ENCODE data around the gene ERGIC1. TPM values are rescaled to one million over a fixed set of nuclear protein-coding genes. Genes with fewer than 3 reads are reported as not detected.
A peak's percentile ranks its signal among the peaks of the same experiment; 100 is the strongest.

Gene ERGIC1
- total RNA-seq, 1 experiment from 2014 or later, result 89.8 TPM

DNA sequence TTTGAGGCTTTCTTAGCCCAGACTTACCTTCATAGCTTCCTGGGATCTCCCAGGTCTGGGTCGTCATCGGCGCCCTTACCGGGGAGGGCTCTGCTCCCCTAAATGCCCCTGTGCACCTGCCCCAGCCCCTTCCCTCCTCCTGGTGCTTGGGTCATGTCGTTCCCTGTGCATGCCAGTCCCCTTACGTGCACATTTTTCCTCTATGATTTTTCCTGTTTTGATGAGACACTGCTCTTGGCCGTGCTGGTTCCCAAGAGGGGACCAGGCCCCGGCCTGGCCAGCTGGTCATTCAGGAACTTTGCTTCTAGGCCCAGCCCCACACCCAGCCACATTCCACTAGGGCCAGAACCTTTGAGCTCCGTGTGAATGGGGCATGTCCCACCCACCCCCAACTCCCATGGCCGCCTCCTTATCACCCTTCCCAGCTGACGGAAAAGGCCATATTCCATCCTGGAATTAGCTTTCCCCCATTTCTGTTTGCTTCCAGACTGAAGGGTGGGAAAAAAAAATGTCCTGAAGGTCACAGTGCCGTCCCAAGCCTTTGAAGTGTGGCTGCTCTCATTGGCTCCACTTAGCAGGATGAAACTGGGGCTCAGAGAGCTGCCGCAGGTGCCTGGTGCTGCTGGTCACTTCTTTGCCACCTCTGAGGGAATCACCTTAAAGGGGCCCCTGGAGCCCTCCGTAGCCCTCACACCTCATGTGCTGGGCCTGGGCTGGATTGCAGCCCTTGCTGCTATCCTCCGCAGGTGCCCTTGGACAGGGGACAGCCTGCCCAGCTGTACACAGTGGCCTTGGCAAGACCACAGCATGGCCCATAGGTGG is 25.1 kb downstream of the ERGIC1 start:
- ChIA-PET CTCF (interaction anchor here (0.5 to 1.6 kb wide), 4 partner anchors 15 to 142 kb away, joined by 3 to 4 read pairs (median 3); no protein-coding TSS in a partner anchor), POLR2A (no interaction called here)
- Mint-ChIP-seq H3K9me3 (no peaks in the 10 kb centered on the region), H3K27me3 (ENCODE audit: low read depth) (no peaks in the 10 kb centered on the region), H3K27ac (no peak overlapping the region), H3K4me1 (peaks cover 20% of the 10 kb centered on the region; the same call in 1 of the 2 replicates), H3K4me3 (no peak overlapping the region), H3K36me3 (no peaks in the 10 kb centered on the region)
- no peak for DNase-seq (ENCODE audit: low spot score)
- ATAC-seq, result no peak
- TF ChIP-seq, protein P1, sequence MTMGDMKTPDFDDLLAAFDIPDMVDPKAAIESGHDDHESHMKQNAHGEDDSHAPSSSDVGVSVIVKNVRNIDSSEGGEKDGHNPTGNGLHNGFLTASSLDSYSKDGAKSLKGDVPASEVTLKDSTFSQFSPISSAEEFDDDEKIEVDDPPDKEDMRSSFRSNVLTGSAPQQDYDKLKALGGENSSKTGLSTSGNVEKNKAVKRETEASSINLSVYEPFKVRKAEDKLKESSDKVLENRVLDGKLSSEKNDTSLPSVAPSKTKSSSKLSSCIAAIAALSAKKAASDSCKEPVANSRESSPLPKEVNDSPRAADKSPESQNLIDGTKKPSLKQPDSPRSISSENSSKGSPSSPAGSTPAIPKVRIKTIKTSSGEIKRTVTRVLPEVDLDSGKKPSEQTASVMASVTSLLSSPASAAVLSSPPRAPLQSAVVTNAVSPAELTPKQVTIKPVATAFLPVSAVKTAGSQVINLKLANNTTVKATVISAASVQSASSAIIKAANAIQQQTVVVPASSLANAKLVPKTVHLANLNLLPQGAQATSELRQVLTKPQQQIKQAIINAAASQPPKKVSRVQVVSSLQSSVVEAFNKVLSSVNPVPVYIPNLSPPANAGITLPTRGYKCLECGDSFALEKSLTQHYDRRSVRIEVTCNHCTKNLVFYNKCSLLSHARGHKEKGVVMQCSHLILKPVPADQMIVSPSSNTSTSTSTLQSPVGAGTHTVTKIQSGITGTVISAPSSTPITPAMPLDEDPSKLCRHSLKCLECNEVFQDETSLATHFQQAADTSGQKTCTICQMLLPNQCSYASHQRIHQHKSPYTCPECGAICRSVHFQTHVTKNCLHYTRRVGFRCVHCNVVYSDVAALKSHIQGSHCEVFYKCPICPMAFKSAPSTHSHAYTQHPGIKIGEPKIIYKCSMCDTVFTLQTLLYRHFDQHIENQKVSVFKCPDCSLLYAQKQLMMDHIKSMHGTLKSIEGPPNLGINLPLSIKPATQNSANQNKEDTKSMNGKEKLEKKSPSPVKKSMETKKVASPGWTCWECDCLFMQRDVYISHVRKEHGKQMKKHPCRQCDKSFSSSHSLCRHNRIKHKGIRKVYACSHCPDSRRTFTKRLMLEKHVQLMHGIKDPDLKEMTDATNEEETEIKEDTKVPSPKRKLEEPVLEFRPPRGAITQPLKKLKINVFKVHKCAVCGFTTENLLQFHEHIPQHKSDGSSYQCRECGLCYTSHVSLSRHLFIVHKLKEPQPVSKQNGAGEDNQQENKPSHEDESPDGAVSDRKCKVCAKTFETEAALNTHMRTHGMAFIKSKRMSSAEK (CRISPR knock-in tag; IDR thresholded peaks at IDR 0.05; ENCODE audit: borderline replicate concordance), result no peak
- TF ChIP-seq GABPB1 (CRISPR knock-in tag; IDR thresholded peaks at IDR 0.05), result peak; percentile 32; the same call in 1 of the 2 replicates

DNA sequence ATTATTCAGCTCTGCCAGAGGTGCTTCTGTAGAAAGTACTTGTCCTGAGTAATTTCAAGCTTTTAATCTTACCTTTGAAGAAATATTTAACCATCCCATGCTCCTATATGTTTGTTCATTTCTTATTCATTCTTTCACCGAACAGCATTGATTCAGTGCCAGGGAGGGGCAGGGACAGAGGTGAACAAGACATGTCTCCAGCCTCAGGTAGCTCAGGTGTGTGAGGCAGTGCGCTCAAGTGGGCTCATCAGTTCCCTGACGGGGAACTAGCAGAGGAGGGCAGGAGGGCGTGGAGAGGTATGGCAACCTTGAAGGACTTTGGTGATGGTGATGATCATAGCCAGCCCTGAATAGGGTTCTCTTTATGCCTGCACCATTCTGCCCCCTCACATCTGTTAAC is 25.9 kb downstream of the ERGIC1 start:
- Mint-ChIP-seq H3K27ac (no peak overlapping the region), H3K9me3 (no peaks in the 10 kb centered on the region), H3K36me3 (no peaks in the 10 kb centered on the region), H3K4me3 (no peak overlapping the region), H3K27me3 (ENCODE audit: low read depth) (no peaks in the 10 kb centered on the region), H3K4me1 (peaks cover 25% of the 10 kb centered on the region)
- ChIA-PET CTCF (interaction anchor here (0.7 to 1.6 kb wide), 2 partner anchors 15 to 143 kb away, joined by 3 to 4 read pairs; no protein-coding TSS in a partner anchor), POLR2A (no interaction called here)
- DNase-seq (ENCODE audit: low spot score) (no peak), ATAC-seq (no peak)
- TF ChIP-seq, protein P2, sequence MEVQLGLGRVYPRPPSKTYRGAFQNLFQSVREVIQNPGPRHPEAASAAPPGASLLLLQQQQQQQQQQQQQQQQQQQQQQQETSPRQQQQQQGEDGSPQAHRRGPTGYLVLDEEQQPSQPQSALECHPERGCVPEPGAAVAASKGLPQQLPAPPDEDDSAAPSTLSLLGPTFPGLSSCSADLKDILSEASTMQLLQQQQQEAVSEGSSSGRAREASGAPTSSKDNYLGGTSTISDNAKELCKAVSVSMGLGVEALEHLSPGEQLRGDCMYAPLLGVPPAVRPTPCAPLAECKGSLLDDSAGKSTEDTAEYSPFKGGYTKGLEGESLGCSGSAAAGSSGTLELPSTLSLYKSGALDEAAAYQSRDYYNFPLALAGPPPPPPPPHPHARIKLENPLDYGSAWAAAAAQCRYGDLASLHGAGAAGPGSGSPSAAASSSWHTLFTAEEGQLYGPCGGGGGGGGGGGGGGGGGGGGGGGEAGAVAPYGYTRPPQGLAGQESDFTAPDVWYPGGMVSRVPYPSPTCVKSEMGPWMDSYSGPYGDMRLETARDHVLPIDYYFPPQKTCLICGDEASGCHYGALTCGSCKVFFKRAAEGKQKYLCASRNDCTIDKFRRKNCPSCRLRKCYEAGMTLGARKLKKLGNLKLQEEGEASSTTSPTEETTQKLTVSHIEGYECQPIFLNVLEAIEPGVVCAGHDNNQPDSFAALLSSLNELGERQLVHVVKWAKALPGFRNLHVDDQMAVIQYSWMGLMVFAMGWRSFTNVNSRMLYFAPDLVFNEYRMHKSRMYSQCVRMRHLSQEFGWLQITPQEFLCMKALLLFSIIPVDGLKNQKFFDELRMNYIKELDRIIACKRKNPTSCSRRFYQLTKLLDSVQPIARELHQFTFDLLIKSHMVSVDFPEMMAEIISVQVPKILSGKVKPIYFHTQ (CRISPR knock-in tag; IDR thresholded peaks at IDR 0.05), result no peak
- TF ChIP-seq, protein P3, sequence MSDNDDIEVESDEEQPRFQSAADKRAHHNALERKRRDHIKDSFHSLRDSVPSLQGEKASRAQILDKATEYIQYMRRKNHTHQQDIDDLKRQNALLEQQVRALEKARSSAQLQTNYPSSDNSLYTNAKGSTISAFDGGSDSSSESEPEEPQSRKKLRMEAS (CRISPR knock-in tag; IDR thresholded peaks at IDR 0.05), result no peak
- TF ChIP-seq, protein P4, sequence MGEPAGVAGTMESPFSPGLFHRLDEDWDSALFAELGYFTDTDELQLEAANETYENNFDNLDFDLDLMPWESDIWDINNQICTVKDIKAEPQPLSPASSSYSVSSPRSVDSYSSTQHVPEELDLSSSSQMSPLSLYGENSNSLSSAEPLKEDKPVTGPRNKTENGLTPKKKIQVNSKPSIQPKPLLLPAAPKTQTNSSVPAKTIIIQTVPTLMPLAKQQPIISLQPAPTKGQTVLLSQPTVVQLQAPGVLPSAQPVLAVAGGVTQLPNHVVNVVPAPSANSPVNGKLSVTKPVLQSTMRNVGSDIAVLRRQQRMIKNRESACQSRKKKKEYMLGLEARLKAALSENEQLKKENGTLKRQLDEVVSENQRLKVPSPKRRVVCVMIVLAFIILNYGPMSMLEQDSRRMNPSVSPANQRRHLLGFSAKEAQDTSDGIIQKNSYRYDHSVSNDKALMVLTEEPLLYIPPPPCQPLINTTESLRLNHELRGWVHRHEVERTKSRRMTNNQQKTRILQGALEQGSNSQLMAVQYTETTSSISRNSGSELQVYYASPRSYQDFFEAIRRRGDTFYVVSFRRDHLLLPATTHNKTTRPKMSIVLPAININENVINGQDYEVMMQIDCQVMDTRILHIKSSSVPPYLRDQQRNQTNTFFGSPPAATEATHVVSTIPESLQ (CRISPR knock-in tag; IDR thresholded peaks at IDR 0.05), result no peak
- TF ChIP-seq, protein P5, sequence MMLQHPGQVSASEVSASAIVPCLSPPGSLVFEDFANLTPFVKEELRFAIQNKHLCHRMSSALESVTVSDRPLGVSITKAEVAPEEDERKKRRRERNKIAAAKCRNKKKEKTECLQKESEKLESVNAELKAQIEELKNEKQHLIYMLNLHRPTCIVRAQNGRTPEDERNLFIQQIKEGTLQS (CRISPR knock-in tag; conservative IDR thresholded peaks at IDR 0.05), result no peak
- TF ChIP-seq CBFB (CRISPR knock-in tag; IDR thresholded peaks at IDR 0.05; ENCODE audit: low read depth), result no peak
- TF ChIP-seq, protein P6, sequence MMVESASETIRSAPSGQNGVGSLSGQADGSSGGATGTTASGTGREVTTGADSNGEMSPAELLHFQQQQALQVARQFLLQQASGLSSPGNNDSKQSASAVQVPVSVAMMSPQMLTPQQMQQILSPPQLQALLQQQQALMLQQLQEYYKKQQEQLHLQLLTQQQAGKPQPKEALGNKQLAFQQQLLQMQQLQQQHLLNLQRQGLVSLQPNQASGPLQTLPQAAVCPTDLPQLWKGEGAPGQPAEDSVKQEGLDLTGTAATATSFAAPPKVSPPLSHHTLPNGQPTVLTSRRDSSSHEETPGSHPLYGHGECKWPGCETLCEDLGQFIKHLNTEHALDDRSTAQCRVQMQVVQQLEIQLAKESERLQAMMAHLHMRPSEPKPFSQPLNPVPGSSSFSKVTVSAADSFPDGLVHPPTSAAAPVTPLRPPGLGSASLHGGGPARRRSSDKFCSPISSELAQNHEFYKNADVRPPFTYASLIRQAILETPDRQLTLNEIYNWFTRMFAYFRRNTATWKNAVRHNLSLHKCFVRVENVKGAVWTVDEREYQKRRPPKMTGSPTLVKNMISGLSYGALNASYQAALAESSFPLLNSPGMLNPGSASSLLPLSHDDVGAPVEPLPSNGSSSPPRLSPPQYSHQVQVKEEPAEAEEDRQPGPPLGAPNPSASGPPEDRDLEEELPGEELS (CRISPR knock-in tag; IDR thresholded peaks at IDR 0.05), result no peak
- TF ChIP-seq, protein P7, sequence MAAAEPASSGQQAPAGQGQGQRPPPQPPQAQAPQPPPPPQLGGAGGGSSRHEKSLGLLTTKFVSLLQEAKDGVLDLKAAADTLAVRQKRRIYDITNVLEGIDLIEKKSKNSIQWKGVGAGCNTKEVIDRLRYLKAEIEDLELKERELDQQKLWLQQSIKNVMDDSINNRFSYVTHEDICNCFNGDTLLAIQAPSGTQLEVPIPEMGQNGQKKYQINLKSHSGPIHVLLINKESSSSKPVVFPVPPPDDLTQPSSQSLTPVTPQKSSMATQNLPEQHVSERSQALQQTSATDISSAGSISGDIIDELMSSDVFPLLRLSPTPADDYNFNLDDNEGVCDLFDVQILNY (CRISPR knock-in tag; IDR thresholded peaks at IDR 0.05), result no peak
- no peak for TF ChIP-seq FOXJ3 (CRISPR knock-in tag; IDR thresholded peaks at IDR 0.05; ENCODE audit: borderline replicate concordance)
- TF ChIP-seq, protein P8, sequence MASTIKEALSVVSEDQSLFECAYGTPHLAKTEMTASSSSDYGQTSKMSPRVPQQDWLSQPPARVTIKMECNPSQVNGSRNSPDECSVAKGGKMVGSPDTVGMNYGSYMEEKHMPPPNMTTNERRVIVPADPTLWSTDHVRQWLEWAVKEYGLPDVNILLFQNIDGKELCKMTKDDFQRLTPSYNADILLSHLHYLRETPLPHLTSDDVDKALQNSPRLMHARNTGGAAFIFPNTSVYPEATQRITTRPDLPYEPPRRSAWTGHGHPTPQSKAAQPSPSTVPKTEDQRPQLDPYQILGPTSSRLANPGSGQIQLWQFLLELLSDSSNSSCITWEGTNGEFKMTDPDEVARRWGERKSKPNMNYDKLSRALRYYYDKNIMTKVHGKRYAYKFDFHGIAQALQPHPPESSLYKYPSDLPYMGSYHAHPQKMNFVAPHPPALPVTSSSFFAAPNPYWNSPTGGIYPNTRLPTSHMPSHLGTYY (CRISPR knock-in tag; IDR thresholded peaks at IDR 0.05), result no peak
- no peak for TF ChIP-seq ZBTB21 (CRISPR knock-in tag; IDR thresholded peaks at IDR 0.05; ENCODE audit: borderline replicate concordance)
- TF ChIP-seq HMGA2 (CRISPR knock-in tag; IDR thresholded peaks at IDR 0.05), result no peak
- no peak for TF ChIP-seq GTF2I (CRISPR knock-in tag; conservative IDR thresholded peaks at IDR 0.05)
- TF ChIP-seq IRF2 (CRISPR knock-in tag; IDR thresholded peaks at IDR 0.05; ENCODE audit: borderline replicate concordance, low read depth), result no peak
- TF ChIP-seq, protein P9, sequence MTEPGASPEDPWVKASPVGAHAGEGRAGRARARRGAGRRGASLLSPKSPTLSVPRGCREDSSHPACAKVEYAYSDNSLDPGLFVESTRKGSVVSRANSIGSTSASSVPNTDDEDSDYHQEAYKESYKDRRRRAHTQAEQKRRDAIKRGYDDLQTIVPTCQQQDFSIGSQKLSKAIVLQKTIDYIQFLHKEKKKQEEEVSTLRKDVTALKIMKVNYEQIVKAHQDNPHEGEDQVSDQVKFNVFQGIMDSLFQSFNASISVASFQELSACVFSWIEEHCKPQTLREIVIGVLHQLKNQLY (CRISPR knock-in tag; IDR thresholded peaks at IDR 0.05), result no peak
